ENCODE results near the gene IL1RAPL2. TPM values are rescaled to one million over a fixed set of nuclear protein-coding genes. Genes with fewer than 3 reads are reported as not detected.

IL1RAPL2 gene
- total RNA-seq, 2 donors from 2014 or later: not detected

DNA sequence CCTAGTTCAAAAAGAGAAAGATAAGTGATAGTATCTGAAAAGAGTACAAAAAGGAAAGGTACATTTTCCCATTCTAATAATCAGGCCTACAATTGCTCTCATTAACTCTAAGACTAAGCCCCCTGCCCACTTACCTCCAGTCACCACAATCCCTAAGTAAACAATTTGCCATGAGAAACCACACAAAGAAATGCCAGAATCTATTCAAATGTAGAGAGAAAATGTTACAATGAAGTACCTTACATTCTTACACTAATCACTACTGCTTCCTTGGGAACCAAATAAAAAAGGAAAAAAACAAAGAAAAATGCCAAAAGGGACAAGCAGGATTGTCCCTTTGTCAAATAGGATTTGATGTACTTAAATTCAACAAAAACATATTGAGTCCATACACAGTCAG is 1068.2 kb downstream of the IL1RAPL2 start:
- DNase-seq (ENCODE audit: low spot score): no peak
- Histone ChIP-seq H3K4me1 (no peaks in the 10 kb centered on the region), H3K27me3 (no peaks in the 10 kb centered on the region), H3K36me3 (no peaks in the 10 kb centered on the region), H3K27ac (no peak overlapping the region), H3K9me3 (no peaks in the 10 kb centered on the region), H3K4me3 (no peak overlapping the region)
- TF ChIP-seq, protein P1, sequence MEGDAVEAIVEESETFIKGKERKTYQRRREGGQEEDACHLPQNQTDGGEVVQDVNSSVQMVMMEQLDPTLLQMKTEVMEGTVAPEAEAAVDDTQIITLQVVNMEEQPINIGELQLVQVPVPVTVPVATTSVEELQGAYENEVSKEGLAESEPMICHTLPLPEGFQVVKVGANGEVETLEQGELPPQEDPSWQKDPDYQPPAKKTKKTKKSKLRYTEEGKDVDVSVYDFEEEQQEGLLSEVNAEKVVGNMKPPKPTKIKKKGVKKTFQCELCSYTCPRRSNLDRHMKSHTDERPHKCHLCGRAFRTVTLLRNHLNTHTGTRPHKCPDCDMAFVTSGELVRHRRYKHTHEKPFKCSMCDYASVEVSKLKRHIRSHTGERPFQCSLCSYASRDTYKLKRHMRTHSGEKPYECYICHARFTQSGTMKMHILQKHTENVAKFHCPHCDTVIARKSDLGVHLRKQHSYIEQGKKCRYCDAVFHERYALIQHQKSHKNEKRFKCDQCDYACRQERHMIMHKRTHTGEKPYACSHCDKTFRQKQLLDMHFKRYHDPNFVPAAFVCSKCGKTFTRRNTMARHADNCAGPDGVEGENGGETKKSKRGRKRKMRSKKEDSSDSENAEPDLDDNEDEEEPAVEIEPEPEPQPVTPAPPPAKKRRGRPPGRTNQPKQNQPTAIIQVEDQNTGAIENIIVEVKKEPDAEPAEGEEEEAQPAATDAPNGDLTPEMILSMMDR (IDR thresholded peaks at IDR 0.05): no peak

DNA sequence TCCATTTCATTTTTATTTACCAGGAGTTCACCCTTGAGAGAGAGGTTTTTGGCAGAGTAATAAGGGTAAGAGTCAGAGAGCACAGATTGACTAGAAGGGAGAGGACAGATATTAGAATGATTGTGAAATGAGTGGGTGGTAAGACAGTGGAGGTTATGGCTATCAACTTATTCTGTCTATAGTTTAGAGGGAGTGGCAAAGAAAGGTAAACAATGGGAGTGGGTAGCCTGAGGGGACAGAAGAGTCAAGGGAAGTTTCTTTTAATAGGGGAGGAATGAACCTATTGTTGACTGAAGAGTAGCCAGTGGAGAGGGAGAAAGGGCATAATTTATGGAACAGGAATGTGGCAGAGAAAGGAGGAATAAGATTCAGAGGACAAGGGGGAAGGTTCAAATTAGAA is 1069.8 kb downstream of the IL1RAPL2 start:
- DNase-seq (ENCODE audit: low spot score): no peak
- Histone ChIP-seq H3K4me3 (no peak overlapping the region), H3K27ac (no peak overlapping the region), H3K27me3 (no peaks in the 10 kb centered on the region), H3K4me1 (no peaks in the 10 kb centered on the region), H3K36me3 (no peaks in the 10 kb centered on the region), H3K9me3 (no peaks in the 10 kb centered on the region)
- TF ChIP-seq, protein P1 (IDR thresholded peaks at IDR 0.05): no peak

DNA sequence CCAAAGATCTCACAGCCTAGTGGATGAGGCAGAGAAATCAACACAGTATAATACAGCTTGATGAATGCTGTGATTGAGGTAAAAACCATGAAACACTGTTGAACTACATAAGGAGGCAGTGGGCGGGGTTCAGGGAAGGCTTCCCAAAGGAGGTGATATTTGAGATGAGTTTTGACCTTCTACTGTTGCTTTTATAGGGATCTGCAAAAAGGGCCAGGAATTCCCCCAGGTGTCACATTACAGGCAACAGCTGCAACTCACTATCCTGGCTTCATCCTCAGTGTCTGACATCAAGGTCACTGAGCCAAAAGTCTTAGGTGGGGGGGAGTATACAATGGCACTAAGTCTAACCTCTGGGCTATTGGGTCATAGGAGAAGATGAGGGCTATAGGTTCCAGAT is 1070.7 kb downstream of the IL1RAPL2 start:
- H3K4me1 ChIP-seq: no peaks in the 10 kb centered on the region
- TF ChIP-seq, protein P1 (IDR thresholded peaks at IDR 0.05): no peak
- no peak overlapping the region for H3K27ac ChIP-seq
- no peak for DNase-seq (ENCODE audit: low spot score)
- H3K9me3 ChIP-seq: no peaks in the 10 kb centered on the region
- H3K4me3 ChIP-seq: no peak overlapping the region
- no peaks in the 10 kb centered on the region for H3K36me3 ChIP-seq
- no peaks in the 10 kb centered on the region for H3K27me3 ChIP-seq

DNA sequence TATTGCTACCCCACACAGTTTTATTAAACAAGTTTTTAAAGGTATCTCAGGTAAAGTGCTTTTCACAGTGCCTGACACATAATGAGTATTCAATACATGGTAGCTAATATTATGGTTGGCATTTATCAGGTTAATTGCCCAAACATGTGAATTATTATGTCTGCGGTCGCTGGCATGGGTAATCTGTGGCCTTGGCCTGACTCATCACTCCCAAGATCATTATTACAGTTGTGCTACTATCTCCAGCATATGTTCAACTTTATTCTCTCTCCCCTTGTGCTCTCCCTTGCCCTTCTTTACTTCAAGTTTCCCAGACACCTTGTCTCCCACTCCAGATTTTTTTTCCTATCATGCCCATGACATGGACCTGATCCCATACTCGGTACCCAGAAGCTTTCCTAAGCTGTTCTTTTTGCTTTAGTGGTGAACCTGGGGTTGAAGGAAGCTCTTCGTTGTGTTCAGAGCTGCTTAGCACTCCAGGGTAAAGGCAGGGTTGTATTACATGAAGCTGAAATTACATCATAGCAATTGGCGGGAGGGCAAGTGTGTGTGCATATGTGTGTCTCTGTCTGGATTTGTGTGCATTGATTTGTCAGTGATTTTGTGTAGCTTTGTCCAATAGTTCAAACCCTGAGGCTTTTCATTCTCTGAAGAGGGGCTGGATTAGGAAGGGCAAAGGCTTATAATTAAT is 1079.8 kb downstream of the IL1RAPL2 start:
- no peak for DNase-seq (ENCODE audit: low spot score)
- no peak overlapping the region for H3K27ac ChIP-seq
- TF ChIP-seq, protein P1 (IDR thresholded peaks at IDR 0.05): no peak
- no peak overlapping the region for H3K4me3 ChIP-seq
- no peaks in the 10 kb centered on the region for H3K36me3 ChIP-seq
- H3K27me3 ChIP-seq: peaks cover 0 to 3% of the 10 kb centered on the region in 2 donors
- no peaks in the 10 kb centered on the region for H3K9me3 ChIP-seq
- H3K4me1 ChIP-seq: no peaks in the 10 kb centered on the region

DNA sequence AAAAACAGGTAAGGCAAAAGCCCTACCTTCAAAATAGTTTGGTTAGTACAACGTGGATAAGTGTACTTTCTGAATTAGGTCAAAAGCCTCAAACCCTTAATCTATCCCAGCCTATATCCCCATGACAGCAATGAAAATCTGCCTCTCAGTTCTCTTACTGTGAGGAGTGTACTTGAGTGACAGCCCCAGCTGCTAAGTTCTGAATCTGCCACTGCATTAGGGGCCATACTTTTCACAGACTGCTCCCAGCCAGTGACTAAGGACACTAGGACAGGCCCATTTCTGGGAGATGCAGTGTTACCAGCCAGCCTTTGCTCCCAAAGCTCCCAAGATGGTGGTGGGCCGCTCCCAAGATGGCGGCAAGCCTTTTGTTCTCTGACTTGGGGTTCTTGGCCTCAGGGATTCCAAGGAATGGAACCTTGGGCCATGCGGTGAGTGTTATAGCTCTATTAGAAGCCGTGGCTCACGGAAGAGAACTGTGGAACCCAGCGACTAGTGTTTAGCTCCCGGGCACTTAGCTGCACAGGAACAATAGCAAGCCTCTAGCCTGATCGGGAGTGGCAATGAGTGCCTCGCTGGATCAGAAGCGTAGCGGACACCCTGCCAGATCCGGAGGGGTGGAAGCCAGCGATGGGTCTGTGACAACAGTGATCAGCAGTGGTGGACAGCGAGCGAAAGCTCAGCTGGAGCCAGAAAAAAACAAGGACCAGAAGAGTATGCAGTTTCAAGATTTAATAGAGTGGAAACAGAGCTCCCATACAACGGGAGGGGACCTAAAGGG is 1080.8 kb downstream of the IL1RAPL2 start:
- Histone ChIP-seq H3K4me3 (no peak overlapping the region), H3K9me3 (no peaks in the 10 kb centered on the region), H3K27ac (no peak overlapping the region), H3K4me1 (no peaks in the 10 kb centered on the region), H3K36me3 (no peaks in the 10 kb centered on the region), H3K27me3 (peaks cover 0 to 3% of the 10 kb centered on the region in 2 donors)
- TF ChIP-seq, protein P1 (IDR thresholded peaks at IDR 0.05): no peak
- no peak for DNase-seq (ENCODE audit: low spot score)

Data from right atrium auricular region (tissue), 2 donors.